ENCODE measurements around the gene TRPM6.

GRCh38 chr9:74795803-74796202 is 91.9 kb downstream of the TRPM6 start:
- no peak for TF ChIP-seq LEF1 (IDR thresholded peaks at IDR 0.05; ENCODE audit: borderline replicate concordance)
- no peak for TF ChIP-seq SUZ12 (IDR thresholded peaks at IDR 0.05)
- TF ChIP-seq FOXM1 (IDR thresholded peaks at IDR 0.05; ENCODE audit: borderline replicate concordance): no peak
- no peak for TF ChIP-seq SP1 (IDR thresholded peaks at IDR 0.05)
- TF ChIP-seq NFRKB (IDR thresholded peaks at IDR 0.05): no peak
- no peak for TF ChIP-seq ZNF384 (IDR thresholded peaks at IDR 0.05)
- no peak for TF ChIP-seq HDGF (IDR thresholded peaks at IDR 0.05; ENCODE audit: borderline replicate concordance)
- no peak for TF ChIP-seq BHLHE40 (IDR thresholded peaks at IDR 0.05; ENCODE audit: borderline replicate concordance)
- no peak for TF ChIP-seq TARDBP (IDR thresholded peaks at IDR 0.05)
- TF ChIP-seq CTBP1 (IDR thresholded peaks at IDR 0.05; ENCODE audit: borderline replicate concordance): no peak
- TF ChIP-seq, protein P1, sequence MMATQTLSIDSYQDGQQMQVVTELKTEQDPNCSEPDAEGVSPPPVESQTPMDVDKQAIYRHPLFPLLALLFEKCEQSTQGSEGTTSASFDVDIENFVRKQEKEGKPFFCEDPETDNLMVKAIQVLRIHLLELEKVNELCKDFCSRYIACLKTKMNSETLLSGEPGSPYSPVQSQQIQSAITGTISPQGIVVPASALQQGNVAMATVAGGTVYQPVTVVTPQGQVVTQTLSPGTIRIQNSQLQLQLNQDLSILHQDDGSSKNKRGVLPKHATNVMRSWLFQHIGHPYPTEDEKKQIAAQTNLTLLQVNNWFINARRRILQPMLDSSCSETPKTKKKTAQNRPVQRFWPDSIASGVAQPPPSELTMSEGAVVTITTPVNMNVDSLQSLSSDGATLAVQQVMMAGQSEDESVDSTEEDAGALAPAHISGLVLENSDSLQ (IDR thresholded peaks at IDR 0.05): no peak

Data from HEK293T (cell line).